ENCODE measurements around the gene RTN4R. TPM values are rescaled to one million over a fixed set of nuclear protein-coding genes. Genes with fewer than 3 reads are reported as not detected.
"Not testable (repeated sequence)": the region's sequence is repeated elsewhere in the genome, so short reads cannot be mapped to it uniquely, and the experiment has no call there.

The RTN4R gene
- total RNA-seq, 2 experiments from 2014 or later = 2.8 to 3.7 TPM

DNA sequence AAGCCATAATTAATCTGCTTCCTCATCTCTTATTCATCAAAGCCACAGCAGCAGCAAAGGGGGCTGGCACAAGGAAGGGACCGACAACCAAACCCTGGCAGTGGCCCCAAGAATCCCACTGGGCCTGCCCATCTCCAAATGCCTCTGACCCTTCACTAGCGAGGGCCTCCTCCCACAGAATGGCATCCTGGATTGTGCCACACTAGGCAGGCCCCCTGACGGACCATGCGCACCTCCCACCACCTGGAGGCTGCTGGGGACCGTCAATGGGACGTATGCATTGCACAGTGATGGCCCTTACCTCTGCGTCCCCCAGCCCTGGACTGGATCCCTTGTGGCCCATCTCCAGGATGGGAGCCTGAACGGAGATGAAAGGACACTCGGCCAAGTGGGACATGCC is 4.1 kb upstream of the RTN4R start:
- ATAC-seq = no peak
- Mint-ChIP-seq H3K27ac (no peak overlapping the region), H3K9me3 (no peaks in the 10 kb centered on the region), H3K4me1 (ENCODE audit: low read depth) (peaks cover 3% of the 10 kb centered on the region), H3K36me3 (ENCODE audit: low read depth) (no peaks in the 10 kb centered on the region), H3K27me3 (no peaks in the 10 kb centered on the region), H3K4me3 (no peak overlapping the region)
- no peak for DNase-seq
- TF ChIP-seq, protein P1, sequence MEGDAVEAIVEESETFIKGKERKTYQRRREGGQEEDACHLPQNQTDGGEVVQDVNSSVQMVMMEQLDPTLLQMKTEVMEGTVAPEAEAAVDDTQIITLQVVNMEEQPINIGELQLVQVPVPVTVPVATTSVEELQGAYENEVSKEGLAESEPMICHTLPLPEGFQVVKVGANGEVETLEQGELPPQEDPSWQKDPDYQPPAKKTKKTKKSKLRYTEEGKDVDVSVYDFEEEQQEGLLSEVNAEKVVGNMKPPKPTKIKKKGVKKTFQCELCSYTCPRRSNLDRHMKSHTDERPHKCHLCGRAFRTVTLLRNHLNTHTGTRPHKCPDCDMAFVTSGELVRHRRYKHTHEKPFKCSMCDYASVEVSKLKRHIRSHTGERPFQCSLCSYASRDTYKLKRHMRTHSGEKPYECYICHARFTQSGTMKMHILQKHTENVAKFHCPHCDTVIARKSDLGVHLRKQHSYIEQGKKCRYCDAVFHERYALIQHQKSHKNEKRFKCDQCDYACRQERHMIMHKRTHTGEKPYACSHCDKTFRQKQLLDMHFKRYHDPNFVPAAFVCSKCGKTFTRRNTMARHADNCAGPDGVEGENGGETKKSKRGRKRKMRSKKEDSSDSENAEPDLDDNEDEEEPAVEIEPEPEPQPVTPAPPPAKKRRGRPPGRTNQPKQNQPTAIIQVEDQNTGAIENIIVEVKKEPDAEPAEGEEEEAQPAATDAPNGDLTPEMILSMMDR (IDR thresholded peaks at IDR 0.05) = no peak
- POLR2A ChIA-PET = interaction anchor here (0.9 kb wide), 1 partner anchor 148 kb away, joined by 3 read pairs; no protein-coding TSS in a partner anchor
- CTCF ChIA-PET = no interaction called here
- intact Hi-C loops (cut with micrococcal nuclease) = no loop called here

DNA sequence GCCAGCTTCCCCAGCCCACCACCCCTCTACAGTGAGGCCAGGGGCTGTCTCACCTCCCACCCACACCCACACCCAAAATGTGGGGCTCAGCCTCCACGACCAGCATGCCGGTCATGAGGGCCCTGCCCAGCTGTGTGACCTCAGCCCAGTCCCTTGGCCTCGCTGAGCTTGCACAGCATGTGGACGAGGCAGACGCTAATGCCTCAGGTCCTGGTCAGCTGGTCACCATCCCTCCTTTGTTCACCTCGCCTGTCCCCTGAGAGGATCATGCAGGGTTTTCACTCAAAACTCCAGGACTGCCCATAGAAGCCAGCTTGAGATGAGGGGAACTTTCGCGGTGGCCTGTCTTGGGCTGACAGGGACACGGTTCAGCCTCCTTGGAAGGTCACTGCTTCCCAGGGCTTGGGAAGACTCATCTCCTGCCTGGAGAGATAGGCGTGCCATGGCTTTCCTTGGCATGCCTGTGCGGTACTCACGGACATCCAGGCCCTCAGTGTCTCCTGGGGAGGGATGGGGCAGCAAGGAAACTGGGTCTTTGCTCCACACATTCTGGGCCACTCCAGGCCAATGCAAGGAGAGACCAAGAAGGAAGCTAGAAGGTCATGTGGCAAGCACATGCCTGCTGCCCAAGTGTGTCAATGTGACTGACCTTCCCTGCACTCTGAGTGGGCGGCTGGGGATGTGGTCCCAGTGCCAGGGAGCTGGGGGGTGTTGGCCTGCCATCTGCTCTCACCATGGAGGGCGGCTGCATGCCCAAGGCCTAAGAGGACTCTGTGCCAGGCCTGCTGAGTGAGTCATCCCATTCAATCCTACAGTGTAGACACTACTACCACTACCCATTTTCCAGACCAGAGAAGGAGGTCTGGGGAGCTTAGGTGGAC is 3.2 kb upstream of the RTN4R start:
- Mint-ChIP-seq H3K9me3 (no peaks in the 10 kb centered on the region), H3K36me3 (ENCODE audit: low read depth) (no peaks in the 10 kb centered on the region), H3K4me3 (no peak overlapping the region), H3K27ac (no peak overlapping the region), H3K27me3 (no peaks in the 10 kb centered on the region), H3K4me1 (ENCODE audit: low read depth) (peaks cover 3% of the 10 kb centered on the region)
- TF ChIP-seq, protein P1 (IDR thresholded peaks at IDR 0.05) = no peak
- CTCF ChIA-PET = interaction anchor here (1.2 kb wide), 1 partner anchor 13 kb away, joined by 3 read pairs; no protein-coding TSS in a partner anchor
- intact Hi-C loops (cut with micrococcal nuclease) = no loop called here
- no peak for DNase-seq
- POLR2A ChIA-PET = interaction anchor here (0.9 kb wide), 1 partner anchor 147 kb away, joined by 3 read pairs; no protein-coding TSS in a partner anchor
- no peak for ATAC-seq

DNA sequence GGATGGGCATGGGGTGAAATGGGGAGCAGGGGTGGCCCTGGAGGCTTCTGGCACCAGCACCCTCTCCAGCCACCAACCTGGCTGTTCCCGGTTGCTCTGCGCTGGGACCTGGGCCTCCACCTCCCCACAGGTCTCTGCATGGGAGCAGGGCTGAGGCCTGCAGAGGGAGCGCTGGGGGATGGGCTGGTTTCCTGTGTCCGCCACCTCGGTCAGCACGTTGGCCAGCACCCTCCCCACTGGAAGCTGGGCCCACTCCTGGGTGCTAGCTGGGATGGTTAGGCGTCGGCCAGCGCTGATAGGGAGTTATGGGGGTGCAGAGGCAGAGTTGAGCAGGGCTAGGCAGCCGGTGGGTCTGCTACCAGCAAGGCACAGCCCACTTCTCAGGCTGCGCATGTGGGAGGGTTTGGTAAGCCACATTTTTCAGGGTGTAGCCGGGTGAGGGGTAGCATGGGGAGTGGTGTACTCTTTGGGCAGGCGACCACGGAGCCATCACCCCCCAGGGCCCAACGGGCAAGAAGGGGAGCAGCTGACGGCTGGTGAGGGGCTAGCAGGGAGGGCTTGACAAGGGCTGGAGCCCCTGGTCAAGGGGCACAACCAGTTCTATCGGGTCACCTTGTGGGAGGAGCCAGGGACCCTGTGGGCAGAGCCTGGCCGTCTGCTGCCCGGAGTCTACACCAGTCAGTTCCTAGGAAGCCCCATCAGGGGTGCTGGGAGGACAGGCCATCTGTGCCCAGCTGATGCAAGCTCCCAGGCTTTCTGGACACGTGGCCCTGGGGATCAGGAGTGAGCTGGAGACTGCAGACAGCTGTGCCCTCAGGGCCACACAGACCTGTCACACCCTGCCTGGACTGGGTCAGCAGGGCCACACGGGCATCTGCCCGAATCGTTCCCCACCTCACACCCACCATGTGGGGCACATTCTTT is 2.3 kb upstream of the RTN4R start:
- DNase-seq; H3K9me3 Mint-ChIP-seq; intact Hi-C loops (cut with micrococcal nuclease); H3K4me3 Mint-ChIP-seq; H3K36me3 Mint-ChIP-seq (ENCODE audit: low read depth); H3K27ac Mint-ChIP-seq; ATAC-seq; H3K4me1 Mint-ChIP-seq (ENCODE audit: low read depth); POLR2A ChIA-PET; H3K27me3 Mint-ChIP-seq: not testable (repeated sequence)
- CTCF ChIA-PET = interaction anchor here (1.2 to 1.5 kb wide), 2 partner anchors 12 to 14 kb away, joined by 3 to 4 read pairs; no protein-coding TSS in a partner anchor

DNA sequence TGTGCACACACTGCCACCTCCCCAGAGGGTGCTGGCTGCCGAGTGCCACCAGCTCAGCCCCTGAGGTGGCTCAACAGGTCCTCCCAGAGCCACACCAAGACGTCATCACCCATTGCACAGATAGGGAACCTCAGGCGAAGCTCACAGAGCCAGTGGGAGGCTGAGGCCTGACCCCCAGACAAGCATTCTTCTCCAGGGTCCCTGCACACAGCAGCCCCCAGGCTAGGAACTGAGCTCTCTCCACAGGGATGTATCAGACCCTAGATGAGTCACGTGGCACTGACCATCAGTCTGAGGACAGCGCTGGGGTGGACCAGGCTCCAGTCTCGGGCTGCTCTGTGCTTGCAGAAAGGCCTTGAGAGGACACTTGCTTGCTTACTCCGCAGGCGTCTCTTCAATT is 1.6 kb upstream of the RTN4R start:
- H3K27me3 Mint-ChIP-seq; ATAC-seq; DNase-seq; H3K36me3 Mint-ChIP-seq (ENCODE audit: low read depth); H3K27ac Mint-ChIP-seq; H3K9me3 Mint-ChIP-seq; H3K4me3 Mint-ChIP-seq; H3K4me1 Mint-ChIP-seq (ENCODE audit: low read depth): not testable (repeated sequence)
- CTCF ChIA-PET = interaction anchor here (0.9 to 1.5 kb wide), 3 partner anchors 12 to 113 kb away, joined by 3 to 4 read pairs (median 4); no protein-coding TSS in a partner anchor
- intact Hi-C loops (cut with micrococcal nuclease) = loop anchor here (5.0 kb wide), 1 partner anchor 112 kb away; no protein-coding TSS in a partner anchor
- POLR2A ChIA-PET = interaction anchor here (1.2 kb wide), 1 partner anchor 32 kb away, joined by 3 read pairs; no protein-coding TSS in a partner anchor

DNA sequence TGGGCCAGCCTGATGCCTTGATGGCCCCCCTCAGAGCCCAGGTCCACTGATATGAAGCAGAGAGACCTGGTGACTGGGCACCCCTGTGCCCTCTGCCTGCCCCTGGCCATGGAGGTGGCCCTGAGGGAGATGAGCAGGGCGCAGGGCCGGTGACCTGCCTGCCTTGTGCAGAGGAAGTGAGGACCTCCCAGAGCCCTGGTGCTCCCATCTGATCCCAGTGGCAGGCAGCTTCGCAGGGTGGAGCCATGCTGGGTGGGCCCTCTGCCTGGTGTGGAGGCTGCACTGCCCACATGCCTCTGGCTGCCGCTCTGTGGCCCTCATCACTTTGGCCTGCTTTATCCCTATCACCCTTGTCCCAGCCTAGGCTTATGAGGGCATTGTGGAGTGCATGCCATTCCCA is 1.1 kb upstream of the RTN4R start:
- not testable (repeated sequence) for H3K27ac Mint-ChIP-seq; H3K9me3 Mint-ChIP-seq; H3K27me3 Mint-ChIP-seq; H3K36me3 Mint-ChIP-seq (ENCODE audit: low read depth); H3K4me1 Mint-ChIP-seq (ENCODE audit: low read depth); DNase-seq; ATAC-seq; H3K4me3 Mint-ChIP-seq
- ChIA-PET POLR2A (interaction anchor here (1.2 kb wide), 1 partner anchor 31 kb away, joined by 3 read pairs; no protein-coding TSS in a partner anchor), CTCF (interaction anchor here (0.9 to 1.5 kb wide), 3 partner anchors 11 to 112 kb away, joined by 3 to 4 read pairs (median 4); no protein-coding TSS in a partner anchor)
- intact Hi-C loops (cut with micrococcal nuclease) = loop anchor here (5.0 kb wide), 1 partner anchor 112 kb away; no protein-coding TSS in a partner anchor
